ENCODE measurements around the gene FOXO1. TPM values are rescaled to one million over a fixed set of nuclear protein-coding genes. Genes with fewer than 3 reads are reported as not detected.

The FOXO1 gene
- total and polyA plus RNA-seq, 12 donors, result 3.4 to 31.2 (median 15.8) TPM

DNA sequence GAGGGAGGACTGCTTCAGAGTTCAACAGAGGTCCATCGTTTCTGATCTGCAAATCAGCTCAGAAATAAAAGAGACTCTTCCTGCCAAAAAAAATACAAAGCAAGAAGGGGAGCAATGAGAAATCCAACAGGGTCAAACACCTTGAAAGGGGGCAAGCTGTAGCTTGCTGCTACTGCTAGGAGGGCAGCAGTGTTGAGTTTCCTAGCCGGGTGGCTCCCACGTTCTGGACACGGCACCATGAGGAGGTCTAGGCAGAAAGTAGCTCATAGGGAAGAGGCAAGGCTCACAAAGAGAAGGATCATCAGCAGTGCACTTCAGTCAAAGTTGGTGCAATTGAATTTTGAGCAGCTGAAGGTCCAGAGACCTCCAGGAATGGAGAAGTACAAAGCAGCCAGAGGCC, 75.3 kb downstream of the FOXO1 start:
- TF ChIP-seq, protein P1, sequence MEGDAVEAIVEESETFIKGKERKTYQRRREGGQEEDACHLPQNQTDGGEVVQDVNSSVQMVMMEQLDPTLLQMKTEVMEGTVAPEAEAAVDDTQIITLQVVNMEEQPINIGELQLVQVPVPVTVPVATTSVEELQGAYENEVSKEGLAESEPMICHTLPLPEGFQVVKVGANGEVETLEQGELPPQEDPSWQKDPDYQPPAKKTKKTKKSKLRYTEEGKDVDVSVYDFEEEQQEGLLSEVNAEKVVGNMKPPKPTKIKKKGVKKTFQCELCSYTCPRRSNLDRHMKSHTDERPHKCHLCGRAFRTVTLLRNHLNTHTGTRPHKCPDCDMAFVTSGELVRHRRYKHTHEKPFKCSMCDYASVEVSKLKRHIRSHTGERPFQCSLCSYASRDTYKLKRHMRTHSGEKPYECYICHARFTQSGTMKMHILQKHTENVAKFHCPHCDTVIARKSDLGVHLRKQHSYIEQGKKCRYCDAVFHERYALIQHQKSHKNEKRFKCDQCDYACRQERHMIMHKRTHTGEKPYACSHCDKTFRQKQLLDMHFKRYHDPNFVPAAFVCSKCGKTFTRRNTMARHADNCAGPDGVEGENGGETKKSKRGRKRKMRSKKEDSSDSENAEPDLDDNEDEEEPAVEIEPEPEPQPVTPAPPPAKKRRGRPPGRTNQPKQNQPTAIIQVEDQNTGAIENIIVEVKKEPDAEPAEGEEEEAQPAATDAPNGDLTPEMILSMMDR (IDR thresholded peaks at IDR 0.05), result no peak
- H3K27ac ChIP-seq, result peak overlapping the region in 7 of 10 donors; percentile 21 to 91 (median 66)
- no peak for ATAC-seq
- peaks cover 17 to 97% (median 65%) of the 10 kb centered on the region in 9 donors for H3K4me1 ChIP-seq
- DNase-seq, result no peak
- 66 to 76% methylated on average over 4 of the region's 4 CpGs for WGBS, 2 donors
- H3K27me3 ChIP-seq, result no peaks in the 10 kb centered on the region
- no peaks in the 10 kb centered on the region for H3K36me3 ChIP-seq
- no peaks in the 10 kb centered on the region for H3K9me3 ChIP-seq
- H3K4me3 ChIP-seq, result no peak overlapping the region
- intact Hi-C loops (cut with DNase I), result loop anchor here in 2 of 10 donors (5.0 to 10.0 kb wide), 2 partner anchors 64 to 71 kb away; no protein-coding TSS in a partner anchor

GRCh38 chr13:40590112-40590862, 76.2 kb downstream of the FOXO1 start:
- DNase-seq, result no peak
- Histone ChIP-seq H3K9me3 (no peaks in the 10 kb centered on the region), H3K36me3 (no peaks in the 10 kb centered on the region), H3K27me3 (no peaks in the 10 kb centered on the region), H3K4me1 (peaks cover 17 to 97% (median 70%) of the 10 kb centered on the region in 9 donors), H3K4me3 (no peak overlapping the region), H3K27ac (peak overlapping the region in 9 of 10 donors; percentile 29 to 91 (median 69))
- TF ChIP-seq, protein P1 (IDR thresholded peaks at IDR 0.05), result no peak
- intact Hi-C loops (cut with DNase I), result loop anchor here in 2 of 10 donors (5.0 to 10.0 kb wide), 2 partner anchors 65 to 72 kb away; no protein-coding TSS in a partner anchor
- ATAC-seq, result peak in 2 of 8 donors; percentile 1 to 7
- 73 to 77% methylated on average over 8 of the region's 8 CpGs for WGBS, 2 donors

GRCh38 chr13:40589285-40590109, 76.9 kb downstream of the FOXO1 start:
- 19 to 29% methylated on average over 4 of the region's 4 CpGs for WGBS, 2 donors
- TF ChIP-seq, protein P1 (IDR thresholded peaks at IDR 0.05), result no peak
- ATAC-seq, result peak; percentile 80 to 92 (median 86)
- Histone ChIP-seq H3K27ac (peak overlapping the region; percentile 55 to 91 (median 68)), H3K4me3 (peak overlapping the region in 1 of 10 donors; percentile 7), H3K4me1 (peaks cover 17 to 96% (median 75%) of the 10 kb centered on the region in 9 donors), H3K36me3 (no peaks in the 10 kb centered on the region), H3K27me3 (no peaks in the 10 kb centered on the region), H3K9me3 (no peaks in the 10 kb centered on the region)
- peak in 1 of 2 donors; percentile 70 for DNase-seq
- intact Hi-C loops (cut with DNase I), result loop anchor here in 8 of 10 donors (5.0 to 10.0 kb wide), 6 partner anchors 65 to 115 kb away; partner anchors contain the start of gene FOXO1 (in 2 of the 8)

GRCh38 chr13:40588101-40588500, 78.3 kb downstream of the FOXO1 start:
- intact Hi-C loops (cut with DNase I), result loop anchor here in 7 of 10 donors (5.0 to 10.0 kb wide), 5 partner anchors 74 to 113 kb away; partner anchors contain the start of gene FOXO1 (in 2 of the 7)
- WGBS, 2 donors, result 93 to 98% methylated on average over 2 of the region's 2 CpGs
- Histone ChIP-seq H3K4me1 (peaks cover 17 to 96% (median 77%) of the 10 kb centered on the region in 9 donors), H3K9me3 (peaks cover 0 to 8% (median 3%) of the 10 kb centered on the region in 11 donors), H3K27ac (peak overlapping the region in 6 of 10 donors; percentile 61 to 91 (median 74)), H3K4me3 (no peak overlapping the region), H3K27me3 (no peaks in the 10 kb centered on the region), H3K36me3 (peaks cover 0 to 2% (median 0%) of the 10 kb centered on the region in 9 donors)
- ATAC-seq, result no peak
- DNase-seq, result no peak
- TF ChIP-seq, protein P1 (IDR thresholded peaks at IDR 0.05), result no peak

Data from heart right ventricle (tissue), 16 donors.